ENCODE measurements around the gene CACNA1C. TPM values are rescaled to one million over a fixed set of nuclear protein-coding genes. Genes with fewer than 3 reads are reported as not detected.

CACNA1C gene
- total and polyA plus RNA-seq, 10 of the 15 experiments (the other 5 are each of a cell fraction or from before 2014, with no cell fraction given) = under 0.01 to 0.15 (median 0.09) TPM; not detected in 5

DNA sequence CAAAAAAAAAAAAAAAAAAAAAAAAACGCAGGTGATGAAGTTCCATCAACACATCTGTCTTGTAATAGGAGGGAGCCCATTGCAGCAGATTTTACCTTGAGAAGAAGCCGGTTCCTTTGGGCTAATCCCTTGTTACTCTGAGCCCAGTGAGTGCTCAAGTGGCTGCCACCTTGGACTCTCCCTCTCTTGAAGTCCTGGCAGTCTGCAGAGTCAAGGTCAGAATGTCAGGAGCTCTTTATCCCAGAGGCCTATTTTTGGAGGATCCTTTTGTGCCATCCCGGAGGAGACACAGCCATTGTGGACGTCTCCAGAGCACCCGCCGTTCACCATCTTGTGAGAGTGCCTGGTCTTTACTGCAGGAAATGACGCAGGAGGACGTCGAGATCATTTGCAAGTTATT lies 397.8 kb downstream of the CACNA1C start (continued):
- TF ChIP-seq, protein P1, sequence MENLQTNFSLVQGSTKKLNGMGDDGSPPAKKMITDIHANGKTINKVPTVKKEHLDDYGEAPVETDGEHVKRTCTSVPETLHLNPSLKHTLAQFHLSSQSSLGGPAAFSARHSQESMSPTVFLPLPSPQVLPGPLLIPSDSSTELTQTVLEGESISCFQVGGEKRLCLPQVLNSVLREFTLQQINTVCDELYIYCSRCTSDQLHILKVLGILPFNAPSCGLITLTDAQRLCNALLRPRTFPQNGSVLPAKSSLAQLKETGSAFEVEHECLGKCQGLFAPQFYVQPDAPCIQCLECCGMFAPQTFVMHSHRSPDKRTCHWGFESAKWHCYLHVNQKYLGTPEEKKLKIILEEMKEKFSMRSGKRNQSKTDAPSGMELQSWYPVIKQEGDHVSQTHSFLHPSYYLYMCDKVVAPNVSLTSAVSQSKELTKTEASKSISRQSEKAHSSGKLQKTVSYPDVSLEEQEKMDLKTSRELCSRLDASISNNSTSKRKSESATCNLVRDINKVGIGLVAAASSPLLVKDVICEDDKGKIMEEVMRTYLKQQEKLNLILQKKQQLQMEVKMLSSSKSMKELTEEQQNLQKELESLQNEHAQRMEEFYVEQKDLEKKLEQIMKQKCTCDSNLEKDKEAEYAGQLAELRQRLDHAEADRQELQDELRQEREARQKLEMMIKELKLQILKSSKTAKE (IDR thresholded peaks at IDR 0.05; ENCODE audit: low read depth, poor library complexity, severe bottlenecking) = no peak
- no peak for TF ChIP-seq CHD1 (IDR thresholded peaks at IDR 0.05; ENCODE audit: low read depth, low read length)
- TF ChIP-seq NR2C1 (IDR thresholded peaks at IDR 0.05) = no peak

DNA sequence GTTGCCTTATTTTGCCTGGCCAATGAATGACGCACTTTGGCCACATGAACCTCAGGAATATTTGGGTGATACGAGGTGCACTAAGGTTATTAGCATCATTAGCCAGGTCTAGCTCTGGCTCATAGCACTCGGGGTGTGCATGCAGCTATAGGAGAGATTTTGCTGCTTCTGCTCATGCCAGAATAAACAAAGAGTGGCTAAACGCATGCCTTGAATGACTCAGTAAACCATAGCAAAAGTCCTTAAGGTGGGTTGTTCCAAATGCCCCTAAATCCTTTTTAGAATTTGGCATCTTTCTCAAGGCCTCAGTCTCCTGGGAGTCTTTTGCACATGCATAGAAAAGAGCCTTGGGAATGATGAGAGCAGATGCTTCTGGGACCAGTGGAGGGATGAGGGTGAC lies 398.2 kb downstream of the CACNA1C start:
- TF ChIP-seq, protein P2, sequence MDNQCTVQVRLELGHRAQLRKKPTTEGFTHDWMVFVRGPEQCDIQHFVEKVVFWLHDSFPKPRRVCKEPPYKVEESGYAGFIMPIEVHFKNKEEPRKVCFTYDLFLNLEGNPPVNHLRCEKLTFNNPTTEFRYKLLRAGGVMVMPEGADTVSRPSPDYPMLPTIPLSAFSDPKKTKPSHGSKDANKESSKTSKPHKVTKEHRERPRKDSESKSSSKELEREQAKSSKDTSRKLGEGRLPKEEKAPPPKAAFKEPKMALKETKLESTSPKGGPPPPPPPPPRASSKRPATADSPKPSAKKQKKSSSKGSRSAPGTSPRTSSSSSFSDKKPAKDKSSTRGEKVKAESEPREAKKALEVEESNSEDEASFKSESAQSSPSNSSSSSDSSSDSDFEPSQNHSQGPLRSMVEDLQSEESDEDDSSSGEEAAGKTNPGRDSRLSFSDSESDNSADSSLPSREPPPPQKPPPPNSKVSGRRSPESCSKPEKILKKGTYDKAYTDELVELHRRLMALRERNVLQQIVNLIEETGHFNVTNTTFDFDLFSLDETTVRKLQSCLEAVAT (IDR thresholded peaks at IDR 0.05) = no peak
- TF ChIP-seq TBL1XR1 (IDR thresholded peaks at IDR 0.05; ENCODE audit: low read depth, low read length) = no peak
- H3K27ac ChIP-seq (ENCODE audit: control insufficient read depth, insufficient read depth) = no peak overlapping the region
- H4K20me1 ChIP-seq (ENCODE audit: control insufficient read depth, insufficient read depth) = no peaks in the 10 kb centered on the region
- POLR2A ChIA-PET = no interaction called here
- H3K9ac ChIP-seq (ENCODE audit: control insufficient read depth, insufficient read depth, low read length) = no peak overlapping the region
- intact Hi-C loops (cut with micrococcal nuclease; ENCODE audit: unreplicated experiment) (no loop called here), in situ Hi-C loops (cut with MboI) (no loop called here)
- H3K4me1 ChIP-seq (ENCODE audit: control insufficient read depth, insufficient read depth, low read length) = no peaks in the 10 kb centered on the region
- 35% methylated on average over 4 of the region's 4 CpGs for WGBS (ENCODE audit: insufficient coverage, insufficient replicate concordance, low lambda C conversion rate, missing lambda C conversion rate)
- RAD21 ChIA-PET (ENCODE audit: unreplicated experiment) = no interaction called here
- FAIRE-seq = no peak
- H3K4me3 ChIP-seq = no peak overlapping the region
- no peak for ATAC-seq
- no peak for DNase-seq (ENCODE audit: low read depth, low spot score)
- no peaks in the 10 kb centered on the region for H3K36me3 ChIP-seq (ENCODE audit: control insufficient read depth in 2 of 2, insufficient read depth in 2 of 2, low read length in 1 of 2)
- peaks cover 0 to 1% of the 10 kb centered on the region in 2 experiments; a peak in 3 of 4 replicates for H3K27me3 ChIP-seq (replicated peaks in 1 of 2; ENCODE audit: control insufficient read depth in 2 of 2, insufficient read depth in 2 of 2, low read length in 1 of 2)
- H2AFZ ChIP-seq (ENCODE audit: control insufficient read depth, low read depth, low read length) = no peak overlapping the region
- SMC1A ChIA-PET (ENCODE audit: uncharacterized antibody, unreplicated experiment) = no interaction called here
- no TSS peak for BruUV-seq (replicated peaks)
- no peaks in the 10 kb centered on the region for H3K79me2 ChIP-seq (ENCODE audit: control insufficient read depth, insufficient read depth, low read length)
- H3K4me2 ChIP-seq (ENCODE audit: control insufficient read depth, insufficient read depth) = no peak overlapping the region
- CTCF ChIA-PET = no interaction called here
- H3K9me3 ChIP-seq (replicated peaks; ENCODE audit: control insufficient read depth, insufficient read depth, low read length) = no peaks in the 10 kb centered on the region

Data from GM12878 (cell line).